GM21360 (cell line): Measurements from ENCODE around the gene NRDE2.

Experiments used
- ATAC-seq: cut with Tn5 transposase; IDR thresholded peaks from one replicate; pipeline ENCODE4 v1.9.1; 2021; ENCODE audit warnings: mild to moderate bottlenecking, moderate library complexity; ENCODE audit not compliant: unreplicated experiment

Gene NRDE2, protein sequence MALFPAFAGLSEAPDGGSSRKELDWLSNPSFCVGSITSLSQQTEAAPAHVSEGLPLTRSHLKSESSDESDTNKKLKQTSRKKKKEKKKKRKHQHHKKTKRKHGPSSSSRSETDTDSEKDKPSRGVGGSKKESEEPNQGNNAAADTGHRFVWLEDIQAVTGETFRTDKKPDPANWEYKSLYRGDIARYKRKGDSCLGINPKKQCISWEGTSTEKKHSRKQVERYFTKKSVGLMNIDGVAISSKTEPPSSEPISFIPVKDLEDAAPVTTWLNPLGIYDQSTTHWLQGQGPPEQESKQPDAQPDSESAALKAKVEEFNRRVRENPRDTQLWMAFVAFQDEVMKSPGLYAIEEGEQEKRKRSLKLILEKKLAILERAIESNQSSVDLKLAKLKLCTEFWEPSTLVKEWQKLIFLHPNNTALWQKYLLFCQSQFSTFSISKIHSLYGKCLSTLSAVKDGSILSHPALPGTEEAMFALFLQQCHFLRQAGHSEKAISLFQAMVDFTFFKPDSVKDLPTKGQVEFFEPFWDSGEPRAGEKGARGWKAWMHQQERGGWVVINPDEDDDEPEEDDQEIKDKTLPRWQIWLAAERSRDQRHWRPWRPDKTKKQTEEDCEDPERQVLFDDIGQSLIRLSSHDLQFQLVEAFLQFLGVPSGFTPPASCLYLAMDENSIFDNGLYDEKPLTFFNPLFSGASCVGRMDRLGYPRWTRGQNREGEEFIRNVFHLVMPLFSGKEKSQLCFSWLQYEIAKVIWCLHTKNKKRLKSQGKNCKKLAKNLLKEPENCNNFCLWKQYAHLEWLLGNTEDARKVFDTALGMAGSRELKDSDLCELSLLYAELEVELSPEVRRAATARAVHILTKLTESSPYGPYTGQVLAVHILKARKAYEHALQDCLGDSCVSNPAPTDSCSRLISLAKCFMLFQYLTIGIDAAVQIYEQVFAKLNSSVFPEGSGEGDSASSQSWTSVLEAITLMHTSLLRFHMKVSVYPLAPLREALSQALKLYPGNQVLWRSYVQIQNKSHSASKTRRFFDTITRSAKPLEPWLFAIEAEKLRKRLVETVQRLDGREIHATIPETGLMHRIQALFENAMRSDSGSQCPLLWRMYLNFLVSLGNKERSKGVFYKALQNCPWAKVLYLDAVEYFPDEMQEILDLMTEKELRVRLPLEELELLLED

DNA sequence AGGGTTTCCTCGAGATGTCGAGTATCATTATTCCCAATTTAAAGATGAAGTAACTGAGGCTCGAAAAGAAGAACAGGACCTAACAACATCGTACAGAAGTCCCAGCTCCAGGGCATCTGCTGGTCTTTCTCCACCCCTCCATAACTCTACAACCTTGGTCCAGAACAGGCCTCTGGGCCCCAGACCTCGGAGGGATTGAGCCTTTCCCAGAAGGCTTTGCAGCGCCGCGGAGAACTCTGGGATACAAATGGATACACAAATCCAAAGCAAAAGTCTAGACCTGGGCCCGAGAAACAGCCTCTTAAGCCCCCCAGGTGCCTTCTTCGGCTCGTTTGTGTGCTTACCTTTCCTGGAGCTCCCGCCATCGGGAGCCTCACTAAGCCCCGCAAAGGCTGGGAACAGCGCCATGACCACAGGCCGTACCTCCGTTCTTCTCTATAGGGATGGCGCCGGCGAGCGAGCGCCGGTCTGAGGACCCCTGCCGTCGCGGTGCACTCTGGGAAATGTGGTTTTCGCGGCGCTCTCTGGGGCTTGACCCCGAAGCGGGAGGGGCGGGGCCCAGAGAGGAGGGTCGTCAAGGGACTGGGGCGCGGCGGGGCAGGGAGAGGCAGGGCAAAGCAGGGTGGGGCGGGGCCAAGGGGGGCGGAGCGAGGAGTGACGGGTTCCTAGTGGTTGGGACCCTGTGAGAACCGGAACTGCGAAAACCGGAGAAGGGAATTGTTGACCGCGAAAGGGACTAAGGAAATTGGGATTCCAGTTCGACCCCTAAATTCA is at the start of gene NRDE2:
TSS of gene NRDE2 (minus strand) at position 445 of the 774 bp plus-strand sequence. CDS start at position 408, 37 bp downstream.
- peak; percentile 93 for ATAC-seq

DNA sequence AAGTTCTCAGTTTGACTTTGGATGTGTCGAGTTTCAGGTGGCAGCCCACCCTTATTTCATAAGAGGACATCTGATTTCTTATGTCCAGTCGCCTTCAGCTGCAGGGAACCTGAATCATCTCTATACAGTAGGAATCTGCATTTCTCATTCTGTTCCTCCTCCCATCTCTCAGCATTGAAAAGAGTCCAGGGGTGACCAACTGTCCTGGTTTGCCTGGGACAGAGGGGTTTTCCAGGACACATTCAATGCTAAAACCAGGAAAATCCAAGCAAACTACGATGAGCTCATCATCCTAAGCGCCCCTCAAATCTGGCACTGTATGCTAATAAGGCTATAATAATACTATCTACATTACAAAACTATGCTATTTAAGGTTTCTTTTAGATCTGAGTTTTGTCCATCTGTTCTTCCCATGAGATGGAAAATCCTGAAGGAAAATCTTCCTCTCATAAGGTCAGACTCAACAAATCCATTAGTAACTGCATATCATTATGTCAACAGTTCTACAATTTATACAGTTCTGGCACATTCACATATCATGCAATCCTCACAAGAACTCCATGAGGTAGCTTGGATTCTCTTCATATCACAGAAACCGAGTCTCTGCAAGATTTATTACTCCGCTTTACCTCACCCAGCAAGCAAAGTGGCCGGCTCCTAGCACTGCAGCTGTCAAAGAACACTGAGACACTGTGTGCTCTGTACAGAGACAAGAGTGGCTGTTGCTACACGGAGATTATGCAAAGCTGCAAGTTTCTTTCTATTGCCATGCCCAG is 49.5 kb upstream of the NRDE2 start:
- ATAC-seq = no peak

DNA sequence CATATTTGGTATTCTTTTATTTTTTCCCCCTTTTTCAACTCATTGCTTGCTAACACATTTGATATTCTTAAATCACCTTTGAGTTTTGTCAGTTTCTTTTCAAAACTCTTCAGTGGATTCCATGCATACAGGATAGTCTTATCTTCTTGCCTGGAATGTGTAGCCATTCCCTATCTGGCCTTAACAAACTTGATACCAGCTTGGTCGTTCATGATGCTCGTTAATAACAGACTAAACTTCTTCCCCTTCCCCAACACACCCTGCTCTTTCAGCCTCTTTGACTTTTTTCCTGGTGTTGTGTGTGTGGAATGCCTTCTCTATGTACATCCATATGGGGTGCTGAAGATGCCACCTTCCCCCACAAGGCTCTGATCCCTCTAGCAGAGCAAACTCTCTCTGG is 47.4 kb upstream of the NRDE2 start:
- ATAC-seq = no peak

DNA sequence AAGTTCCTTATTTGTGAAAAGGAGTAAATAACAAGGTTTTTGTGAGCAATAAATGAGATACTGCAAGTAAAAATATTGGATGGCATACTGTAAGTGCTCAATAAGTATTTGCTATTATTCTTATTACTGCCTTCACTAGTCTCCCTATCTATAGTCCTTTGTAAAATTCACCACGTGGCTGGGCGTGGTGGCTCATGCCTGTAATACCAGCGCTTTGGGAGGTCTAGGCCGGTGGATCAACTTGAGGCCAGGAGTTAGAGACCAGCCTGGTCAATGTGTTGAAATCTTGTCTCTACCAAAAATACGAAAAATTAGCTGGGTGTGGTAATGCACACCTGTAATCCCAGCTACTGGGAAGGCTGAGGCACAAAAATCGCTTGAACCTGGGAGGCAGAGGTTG is 46.5 kb upstream of the NRDE2 start:
- ATAC-seq = no peak

DNA sequence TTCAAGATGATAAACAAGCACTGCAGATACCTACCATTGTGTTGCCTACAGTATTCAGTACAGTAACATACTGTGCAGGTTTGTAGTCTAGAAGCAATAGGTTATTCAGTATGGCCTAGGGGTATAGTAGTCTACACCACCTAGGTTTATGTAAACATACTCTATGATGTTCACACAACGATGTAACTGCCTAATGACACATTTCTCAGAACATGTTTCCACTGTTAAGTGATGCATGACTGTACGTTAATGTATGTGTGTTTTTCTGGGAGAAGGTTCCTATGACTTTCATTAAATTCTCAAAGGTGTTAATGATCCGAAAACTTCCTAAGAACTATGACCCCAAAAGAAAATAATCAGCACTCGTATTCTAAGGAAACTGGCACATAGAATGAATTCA is 44.2 kb upstream of the NRDE2 start:
- ATAC-seq = no peak

DNA sequence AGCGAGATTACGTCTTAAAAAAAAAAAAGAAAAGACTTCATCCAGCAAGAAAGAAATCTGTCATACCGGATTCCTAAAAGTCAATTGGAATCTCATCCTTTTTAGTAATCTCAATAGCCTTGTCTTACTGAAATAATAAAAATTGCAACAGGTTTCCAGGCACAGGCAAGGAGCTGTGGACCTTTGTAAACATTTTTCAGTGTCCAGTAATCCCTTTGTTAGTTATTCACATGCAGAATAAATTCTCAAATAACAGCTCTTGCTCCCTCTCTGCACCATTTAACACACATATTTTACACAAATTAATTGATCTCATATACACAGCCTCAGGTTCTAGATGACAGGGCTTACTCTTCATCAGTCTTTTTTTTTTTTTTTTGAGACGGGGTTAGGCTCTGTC is 43.1 kb upstream of the NRDE2 start:
- ATAC-seq = no peak

DNA sequence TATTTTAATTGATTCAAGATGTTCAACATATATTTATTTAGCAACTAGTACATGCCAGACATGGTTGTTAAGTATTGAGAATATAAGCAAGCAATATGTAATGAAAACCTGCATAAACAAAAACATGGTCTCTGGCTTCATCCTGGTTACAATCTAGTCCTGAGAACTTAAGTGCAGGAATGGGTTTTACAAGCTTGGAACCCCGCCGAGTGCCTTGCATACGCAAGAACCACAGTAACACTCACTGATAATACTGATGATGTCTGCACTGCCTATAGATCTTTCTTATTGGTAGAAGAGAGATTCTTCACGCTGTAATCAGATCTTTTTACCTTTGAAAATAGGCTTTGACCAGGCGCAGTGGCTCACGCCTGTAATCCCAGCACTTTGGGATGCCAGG is 42.1 kb upstream of the NRDE2 start:
- ATAC-seq = no peak

DNA sequence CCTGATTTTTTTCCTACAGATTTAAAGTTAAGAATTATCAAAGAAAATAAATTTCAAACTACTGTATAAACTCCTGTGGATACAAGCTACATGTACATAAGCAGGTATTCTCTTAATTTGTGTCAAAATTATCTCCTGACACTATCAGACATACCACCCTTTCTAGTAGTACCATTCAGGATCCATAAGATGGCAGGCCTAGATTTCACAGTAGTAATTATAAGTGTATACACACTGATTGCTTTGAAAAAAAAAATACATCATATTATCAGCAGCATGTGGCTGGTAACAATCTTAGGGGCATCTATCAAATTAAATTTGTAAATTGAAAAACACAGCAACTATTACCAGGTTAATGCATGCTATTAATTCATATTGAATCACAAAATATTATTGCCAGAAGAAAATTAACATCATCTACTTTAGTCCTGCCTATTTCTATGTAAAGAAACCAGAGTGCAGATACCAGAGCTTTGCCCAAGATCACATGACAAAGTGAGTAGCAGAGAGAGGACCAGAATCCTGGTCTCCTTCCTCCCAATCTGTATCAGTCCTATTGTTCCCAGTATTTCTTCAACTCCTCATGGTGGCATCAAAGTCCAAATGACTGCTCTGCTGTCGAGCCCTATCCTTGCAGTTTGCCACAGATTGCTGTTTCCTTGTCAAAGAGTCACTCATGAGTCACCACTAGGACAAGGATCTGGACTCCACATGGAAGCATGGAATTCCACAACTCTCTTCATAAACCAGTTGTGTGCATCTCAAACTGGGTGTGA is 37.4 kb upstream of the NRDE2 start:
- no peak for ATAC-seq

DNA sequence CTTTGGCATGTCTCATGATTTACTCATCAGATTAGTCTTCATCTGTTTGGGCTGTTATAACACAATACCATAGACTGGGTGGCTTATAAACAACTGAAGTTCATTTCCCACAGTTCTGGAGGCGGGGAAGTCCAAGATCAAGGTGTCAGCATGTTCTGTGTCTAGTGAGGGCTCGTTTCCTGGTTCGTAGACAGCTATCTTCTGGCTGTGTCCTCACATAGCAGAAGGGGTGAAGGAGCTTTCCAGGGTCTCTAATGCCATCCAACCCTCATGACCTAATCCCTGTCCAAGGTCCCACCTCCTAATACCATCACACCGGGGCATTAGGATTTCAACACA is 30.8 kb upstream of the NRDE2 start:
- ATAC-seq = no peak

DNA sequence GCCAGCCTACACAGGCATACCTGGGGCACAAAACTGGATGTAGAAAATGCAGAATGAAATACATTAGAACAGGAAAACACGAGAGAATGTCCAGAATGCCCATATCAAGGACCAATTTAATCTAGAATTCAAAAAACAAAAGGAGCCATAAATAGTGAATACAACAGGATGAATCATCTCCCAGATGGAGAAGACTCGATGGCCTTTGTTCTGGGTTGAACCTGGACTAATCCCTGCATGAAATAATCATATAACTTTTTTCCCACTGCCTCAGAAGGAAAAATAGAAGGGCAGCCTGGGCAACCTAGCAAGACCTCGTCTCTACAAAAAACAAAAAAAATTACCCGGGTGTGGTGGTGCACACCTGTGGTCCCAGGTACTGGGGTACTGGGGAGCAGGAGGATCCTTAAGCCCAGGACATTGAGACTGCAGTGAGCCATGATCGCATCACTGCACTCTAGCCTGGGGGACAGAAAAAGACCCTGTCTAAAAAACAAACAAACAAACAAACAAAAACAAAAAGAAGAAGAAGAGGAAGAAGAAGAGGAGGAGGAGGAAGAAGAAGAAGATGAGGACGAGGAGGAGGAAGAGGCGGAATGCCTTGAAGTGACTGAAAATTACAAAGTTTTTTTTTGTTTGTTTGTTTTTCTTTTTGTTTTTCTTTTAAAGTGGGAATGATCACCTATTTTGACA is 30.3 kb upstream of the NRDE2 start:
- ATAC-seq = no peak

DNA sequence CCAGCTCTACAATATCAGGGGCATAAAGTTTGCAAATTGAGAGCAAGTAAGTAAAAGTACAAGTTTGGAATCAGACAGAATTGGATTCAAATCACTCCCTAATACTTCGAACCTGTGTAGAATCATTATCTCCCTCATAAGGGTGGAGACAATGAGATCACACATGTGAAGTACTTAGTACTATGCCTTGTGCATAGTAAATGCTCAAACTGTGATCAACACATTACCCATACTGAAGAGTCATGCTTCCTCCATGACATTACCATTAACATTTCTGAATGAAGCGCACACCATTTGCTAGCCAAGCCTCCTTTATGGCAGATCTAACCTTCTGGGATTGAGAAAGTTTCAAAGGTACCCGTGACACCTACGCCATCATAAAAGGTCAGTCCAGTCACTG is 26.6 kb upstream of the NRDE2 start:
- ATAC-seq = no peak

DNA sequence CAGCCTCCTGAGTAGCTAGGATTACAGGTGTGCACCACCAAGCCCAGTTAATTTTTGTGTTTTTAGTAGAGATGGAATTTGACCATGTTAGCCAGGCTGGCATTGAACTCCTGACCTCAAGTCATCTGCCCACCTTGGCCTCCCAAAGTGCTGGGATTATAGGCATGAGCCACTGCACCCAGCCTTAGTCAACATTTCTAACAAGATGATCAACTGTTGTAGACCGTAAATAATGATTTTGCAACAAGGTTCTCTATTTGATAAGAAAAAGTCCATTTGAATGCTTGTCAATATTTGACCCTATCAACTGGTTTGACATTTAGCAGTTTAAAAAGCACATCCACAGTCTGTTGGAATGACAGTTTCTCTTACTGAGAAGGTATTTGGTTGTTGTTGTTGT is 25.2 kb upstream of the NRDE2 start:
- ATAC-seq = no peak

DNA sequence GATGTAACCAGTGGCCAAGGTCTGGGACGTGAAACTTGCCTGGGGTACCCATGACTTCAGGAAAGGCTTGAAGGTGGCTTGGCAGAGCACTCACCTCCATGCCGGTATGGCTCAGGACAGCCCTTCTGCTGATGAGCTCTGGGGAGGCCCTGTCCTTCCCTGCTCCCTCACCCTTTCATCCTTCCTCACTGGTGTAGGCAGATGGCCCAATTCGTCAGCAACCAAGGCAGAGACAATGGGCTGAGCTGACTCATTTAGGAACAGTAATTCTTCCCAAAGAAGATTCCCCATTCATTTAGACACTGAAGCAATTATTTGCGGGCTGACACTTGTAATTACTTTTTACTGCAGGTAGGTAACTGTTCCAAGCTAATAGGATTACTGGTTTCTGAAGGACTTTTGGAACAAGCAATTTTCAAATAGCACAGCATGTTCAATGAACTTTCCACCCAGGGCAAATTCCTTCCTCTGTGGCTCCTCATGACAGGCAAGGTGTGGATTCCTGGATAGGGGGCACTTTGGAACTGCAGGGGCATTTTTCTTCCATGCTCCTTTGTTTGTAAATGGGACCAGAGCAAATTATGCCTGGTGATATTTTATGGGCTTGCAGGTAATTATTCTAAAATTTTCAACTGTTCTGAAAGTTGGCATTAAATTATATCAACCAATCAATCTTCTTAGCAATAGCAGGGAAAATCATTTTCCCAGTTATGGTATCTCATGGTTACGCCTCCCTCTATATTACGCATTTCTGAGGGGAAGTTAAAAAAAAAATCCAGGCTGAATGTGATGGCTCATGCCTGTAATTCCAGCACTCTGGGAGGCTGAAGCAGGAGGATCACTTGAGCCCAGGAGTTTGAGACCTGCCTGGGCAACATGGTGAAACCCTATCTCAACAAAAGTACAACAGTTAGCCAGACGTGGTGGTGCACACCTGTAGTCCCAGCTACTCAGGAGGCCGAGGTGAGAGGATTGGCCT is 24.1 kb upstream of the NRDE2 start:
- no peak for ATAC-seq

DNA sequence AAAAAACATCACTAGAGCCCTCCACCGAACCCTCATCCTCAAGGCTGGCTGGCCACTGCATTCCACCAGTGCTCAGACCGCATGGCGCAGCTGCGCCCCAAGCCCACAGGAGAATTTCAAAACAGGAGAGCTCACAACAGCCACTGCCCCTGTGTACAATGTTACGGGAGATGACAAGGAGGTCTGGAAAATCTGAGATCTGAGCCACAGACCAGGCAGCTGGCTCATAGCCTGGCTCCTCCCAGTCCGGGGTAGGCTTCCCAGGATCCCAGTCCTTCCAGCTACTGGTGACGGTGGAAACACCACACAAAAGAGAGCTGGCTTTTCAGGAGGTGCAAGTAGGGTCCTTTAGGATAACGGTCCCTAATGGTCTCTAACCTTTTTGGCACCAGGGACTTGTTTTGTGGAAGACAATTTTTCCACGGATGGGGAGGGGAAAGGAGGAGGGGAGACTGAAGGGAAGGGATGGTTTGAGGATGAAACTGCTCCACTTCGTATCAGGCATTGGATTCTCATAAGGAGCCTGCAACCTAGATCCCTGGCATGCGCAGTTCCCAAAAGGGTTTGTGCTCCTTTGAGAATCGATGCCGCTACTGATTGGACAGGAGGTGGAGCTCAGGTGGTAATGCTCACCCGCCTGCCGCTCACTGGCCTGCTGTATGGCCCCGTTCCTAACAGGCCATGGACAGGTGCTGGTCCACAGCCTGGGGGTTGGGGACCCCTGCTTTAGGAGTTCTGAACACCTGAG is 23.0 kb upstream of the NRDE2 start:
- ATAC-seq = no peak

DNA sequence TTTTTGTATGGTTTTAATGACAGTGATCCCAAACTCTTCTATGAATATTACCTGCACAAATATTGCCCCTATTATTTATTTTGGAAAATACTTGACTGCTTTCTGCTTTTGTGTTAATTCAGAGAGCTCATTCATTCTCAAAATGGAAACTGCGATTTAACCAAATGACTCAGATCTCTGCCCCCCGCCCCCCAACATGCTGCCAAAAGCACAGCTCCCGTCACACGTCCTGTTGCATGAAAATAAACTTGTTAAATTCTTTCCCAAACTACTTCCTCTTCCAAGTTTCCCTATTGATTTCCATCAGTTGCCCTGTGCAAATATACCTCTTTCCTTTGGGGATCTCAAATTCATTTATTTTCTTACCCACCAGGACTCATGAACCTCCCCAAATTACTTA is 18.0 kb upstream of the NRDE2 start:
- no peak for ATAC-seq

DNA sequence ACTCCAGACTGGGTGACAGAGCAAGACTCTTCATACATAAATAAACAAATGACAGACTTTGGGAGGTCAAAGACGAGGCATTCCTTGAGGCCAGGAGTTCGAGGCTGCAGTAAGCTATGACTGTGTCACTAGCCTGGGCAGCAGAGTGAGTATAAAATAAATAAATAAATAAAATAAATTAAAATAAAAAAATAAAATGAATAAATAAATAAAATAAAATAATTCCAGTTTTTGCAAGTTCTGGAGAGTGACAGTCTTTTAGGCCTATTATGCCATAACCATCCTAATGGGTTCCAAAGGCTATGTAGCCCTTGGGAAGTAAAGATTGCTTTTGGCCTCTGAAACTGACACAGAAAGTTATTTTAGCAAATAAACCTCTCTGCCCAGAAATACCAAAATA is 16.5 kb upstream of the NRDE2 start:
- no peak for ATAC-seq

DNA sequence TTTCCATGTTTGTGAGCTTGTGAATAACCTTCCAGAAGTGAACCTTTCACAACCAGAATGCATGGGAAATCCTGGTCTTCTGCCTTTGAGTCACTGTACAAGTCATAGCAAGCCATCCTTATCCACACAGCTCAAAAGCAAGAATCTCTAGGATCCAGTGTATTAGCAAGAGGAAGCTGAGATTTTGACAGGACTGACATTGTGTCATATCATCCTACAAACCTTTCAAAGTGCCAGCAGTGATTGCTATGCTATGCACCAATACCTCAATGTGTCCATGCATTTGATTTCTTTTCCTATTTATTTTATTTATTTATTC is 13.5 kb upstream of the NRDE2 start:
- no peak for ATAC-seq
